Thyroid gland (tissue), 4 donors: ENCODE data around the gene ITM2C. TPM values are rescaled to one million over a fixed set of nuclear protein-coding genes. Genes with fewer than 3 reads are reported as not detected.

ENCODE experiments used
- DNase-seq, 2 donors: peaks; one replicate each; pipeline ENCODE4 v3.0.0-alpha.2; 2019
- H3K27ac ChIP-seq, 3 donors: fragments of 200-600 bp; sonication (generic); 1 replicate in 2 of 3; 2 replicates in 1 of 3; pipeline ENCODE4 v1.5.1; 2016 to 2019; ENCODE audit warnings: mild to moderate bottlenecking in 1 of 3, moderate library complexity in 1 of 3
- H3K27me3 ChIP-seq: fragments of 200-600 bp; sonication (generic); one replicate; pipeline ENCODE4 v1.5.1; 2019
- H3K36me3 ChIP-seq, 2 donors: fragments of 200-600 bp; sonication (generic); one replicate each; pipeline ENCODE4 v1.5.1; 2016 to 2019
- H3K4me1 ChIP-seq, 2 donors: fragments of 200-600 bp; sonication (generic); one replicate each; pipeline ENCODE4 v1.5.1; 2017 to 2019
- H3K4me3 ChIP-seq, 3 donors: fragments of 200-600 bp; sonication (generic); replicated peaks in 1 of 3; 1 replicate in 2 of 3; 2 replicates in 1 of 3; pipeline ENCODE4 v1.5.1; 2016; ENCODE audit warnings: mild to moderate bottlenecking in 1 of 3
- H3K9me3 ChIP-seq: fragments of 200-600 bp; sonication (generic); one replicate; pipeline ENCODE4 v1.5.1; 2017
- POLR2A ChIP-seq, 2 donors: fragments of 450-650 bp; IDR thresholded peaks; one replicate each; pipeline ENCODE4 v1.6.1; 2017; ENCODE audit warnings: antibody characterized with exemption in 2 of 2, mild to moderate bottlenecking in 2 of 2, moderate library complexity in 1 of 2
- WGBS, 2 donors: methylation state at CpG; one replicate each; pipeline ENCODE4 v1.1.5; 2017; 5-methylcytosine and 5-hydroxymethylcytosine counted together
- intact Hi-C: fragments of 100-400 bp; cut with DNase I; formaldehyde crosslinking; loops from one replicate; pipeline ENCODE4 v1.15.1; 2023
- total RNA-seq, 4 donors: library from RNA; depleted of rRNA; stranded (reverse); fragments of >200 nt; gene quantifications; one replicate each; pipeline ENCODE4 v1.2.3, GENCODE V29; 2016
- TF ChIP-seq, protein P1 (sequence below), 6 experiments: fragments of 200-600 bp in 3 of 6; fragments of 450-650 bp in 3 of 6; sonication (generic) in 3 of 6; IDR thresholded peaks; one replicate each; pipeline ENCODE4 v1.5.1; 2016 to 2019; ENCODE audit warnings: antibody characterized with exemption in 6 of 6, mild to moderate bottlenecking in 2 of 6, inconsistent platforms in 1 of 6, moderate library complexity in 1 of 6

ITM2C gene
- total RNA-seq, 4 donors from 2014 or later: 29.2 to 54.0 (median 45.4) TPM

GRCh38 chr2:230847883-230848388 is 16.8 kb upstream of the ITM2C start:
- DNase-seq: peak; percentile 83 to 86
- no peak overlapping the region for H3K4me3 ChIP-seq
- no peak for TF ChIP-seq POLR2A (IDR thresholded peaks at IDR 0.05)
- TF ChIP-seq, protein P1, sequence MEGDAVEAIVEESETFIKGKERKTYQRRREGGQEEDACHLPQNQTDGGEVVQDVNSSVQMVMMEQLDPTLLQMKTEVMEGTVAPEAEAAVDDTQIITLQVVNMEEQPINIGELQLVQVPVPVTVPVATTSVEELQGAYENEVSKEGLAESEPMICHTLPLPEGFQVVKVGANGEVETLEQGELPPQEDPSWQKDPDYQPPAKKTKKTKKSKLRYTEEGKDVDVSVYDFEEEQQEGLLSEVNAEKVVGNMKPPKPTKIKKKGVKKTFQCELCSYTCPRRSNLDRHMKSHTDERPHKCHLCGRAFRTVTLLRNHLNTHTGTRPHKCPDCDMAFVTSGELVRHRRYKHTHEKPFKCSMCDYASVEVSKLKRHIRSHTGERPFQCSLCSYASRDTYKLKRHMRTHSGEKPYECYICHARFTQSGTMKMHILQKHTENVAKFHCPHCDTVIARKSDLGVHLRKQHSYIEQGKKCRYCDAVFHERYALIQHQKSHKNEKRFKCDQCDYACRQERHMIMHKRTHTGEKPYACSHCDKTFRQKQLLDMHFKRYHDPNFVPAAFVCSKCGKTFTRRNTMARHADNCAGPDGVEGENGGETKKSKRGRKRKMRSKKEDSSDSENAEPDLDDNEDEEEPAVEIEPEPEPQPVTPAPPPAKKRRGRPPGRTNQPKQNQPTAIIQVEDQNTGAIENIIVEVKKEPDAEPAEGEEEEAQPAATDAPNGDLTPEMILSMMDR (IDR thresholded peaks at IDR 0.05): peak; percentile 52 to 89 (median 68)
- no peaks in the 10 kb centered on the region for H3K27me3 ChIP-seq
- H3K9me3 ChIP-seq: no peaks in the 10 kb centered on the region
- intact Hi-C loops: loop anchor here (2.0 kb wide), 1 partner anchor 139 kb away; no protein-coding TSS in a partner anchor
- H3K4me1 ChIP-seq: peaks cover 4% of the 10 kb centered on the region in 2 donors
- 11% methylated on average over 20 to 26 of the region's 32 CpGs for WGBS, 2 donors
- no peak overlapping the region for H3K27ac ChIP-seq
- H3K36me3 ChIP-seq: no peaks in the 10 kb centered on the region

DNA sequence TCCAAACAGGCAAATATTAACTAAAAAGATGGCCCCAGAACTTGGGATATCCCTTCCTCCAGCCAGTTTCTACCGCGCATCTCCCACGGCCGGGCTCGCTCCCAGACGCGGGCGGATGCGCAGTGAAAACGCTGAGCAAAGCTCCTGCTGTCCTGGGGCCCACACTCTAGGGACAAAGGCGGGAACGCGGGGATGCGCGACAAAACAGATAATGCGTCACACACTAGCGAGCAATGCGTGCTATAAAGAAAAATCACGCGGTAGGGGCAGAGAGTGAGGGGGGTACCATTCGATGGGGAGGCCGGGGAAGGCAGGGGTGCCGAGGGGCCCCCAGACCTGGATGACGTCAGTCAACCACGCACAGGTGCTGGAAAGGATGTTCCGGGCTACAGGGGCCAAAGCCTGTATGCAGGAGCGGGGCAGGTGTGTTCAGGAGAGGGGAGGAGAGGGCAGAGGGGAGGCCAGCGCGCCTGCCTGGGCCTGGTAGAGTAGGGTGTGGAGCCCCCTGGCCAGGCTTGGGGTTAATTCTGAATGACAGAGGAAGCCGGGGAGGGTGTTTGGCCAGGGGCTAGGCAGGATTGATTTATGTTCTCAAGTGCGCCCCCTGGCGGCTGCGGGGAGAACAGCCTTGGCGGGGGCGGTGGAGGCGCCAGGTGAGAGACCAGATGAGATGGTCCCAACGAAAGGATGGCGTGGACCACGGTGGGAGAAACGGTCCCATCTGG is 14.9 kb upstream of the ITM2C start:
- intact Hi-C loops: loop anchor here (2.0 kb wide), 1 partner anchor 137 kb away; no protein-coding TSS in a partner anchor
- peaks cover 4% of the 10 kb centered on the region in 2 donors for H3K4me1 ChIP-seq
- no peaks in the 10 kb centered on the region for H3K9me3 ChIP-seq
- WGBS, 2 donors: 54 to 66% methylated on average over 40 of the region's 40 CpGs
- H3K36me3 ChIP-seq: no peaks in the 10 kb centered on the region
- no peak overlapping the region for H3K27ac ChIP-seq
- H3K4me3 ChIP-seq: no peak overlapping the region
- TF ChIP-seq, protein P1 (IDR thresholded peaks at IDR 0.05): peak; percentile 55 to 88 (median 62)
- TF ChIP-seq POLR2A (IDR thresholded peaks at IDR 0.05): no peak
- no peaks in the 10 kb centered on the region for H3K27me3 ChIP-seq
- peak; percentile 50 to 63 for DNase-seq

DNA sequence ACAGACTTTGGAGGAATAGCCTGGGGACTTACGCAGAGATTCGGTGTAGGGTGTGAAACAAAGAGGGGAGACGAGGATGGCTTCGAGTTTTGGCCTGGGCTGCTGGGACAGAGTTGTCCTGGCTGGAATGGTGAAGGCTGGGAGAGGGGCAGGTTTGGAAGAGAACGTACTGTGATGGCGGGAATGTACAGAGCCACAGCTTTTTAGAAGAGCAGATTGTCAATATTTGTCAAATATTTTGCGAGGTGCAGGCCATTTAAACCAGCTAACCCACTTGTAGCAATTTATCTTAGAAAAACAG is 14.4 kb upstream of the ITM2C start:
- TF ChIP-seq, protein P1 (IDR thresholded peaks at IDR 0.05): no peak
- TF ChIP-seq POLR2A (IDR thresholded peaks at IDR 0.05): no peak
- Histone ChIP-seq H3K9me3 (no peaks in the 10 kb centered on the region), H3K27ac (no peak overlapping the region), H3K4me3 (no peak overlapping the region), H3K36me3 (no peaks in the 10 kb centered on the region), H3K4me1 (peaks cover 4% of the 10 kb centered on the region in 2 donors), H3K27me3 (no peaks in the 10 kb centered on the region)
- intact Hi-C loops: no loop called here
- WGBS, 2 donors: 54 to 57% methylated on average over 7 of the region's 7 CpGs
- no peak for DNase-seq

DNA sequence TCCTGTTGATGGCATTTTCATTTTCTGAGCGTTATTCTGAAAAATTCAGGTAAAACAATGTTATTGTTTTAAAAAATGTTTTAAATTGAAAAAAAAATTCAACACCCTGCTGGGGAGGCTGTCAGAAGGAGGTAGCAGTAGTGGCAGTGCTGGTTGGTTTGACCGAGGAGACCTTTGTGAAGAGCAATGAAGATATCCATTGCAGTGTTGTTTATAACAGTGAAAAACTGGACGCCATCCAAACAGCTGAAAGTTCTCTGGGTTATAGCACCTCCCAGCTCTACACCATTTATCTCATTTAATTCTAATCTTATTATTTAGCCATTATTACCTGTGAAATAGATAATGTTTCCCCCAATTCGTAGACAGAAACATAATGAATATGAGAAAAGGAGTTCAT is 12.6 kb upstream of the ITM2C start:
- Histone ChIP-seq H3K27me3 (no peaks in the 10 kb centered on the region), H3K4me1 (peaks cover 4% of the 10 kb centered on the region in 2 donors), H3K27ac (no peak overlapping the region), H3K4me3 (no peak overlapping the region), H3K9me3 (no peaks in the 10 kb centered on the region), H3K36me3 (no peaks in the 10 kb centered on the region)
- no peak for DNase-seq
- TF ChIP-seq, protein P1 (IDR thresholded peaks at IDR 0.05): no peak
- no peak for TF ChIP-seq POLR2A (IDR thresholded peaks at IDR 0.05)
- 91 to 93% methylated on average over 4 of the region's 4 CpGs for WGBS, 2 donors
- intact Hi-C loops: no loop called here

- Histone ChIP-seq H3K36me3 (no peaks in the 10 kb centered on the region), H3K9me3 (no peaks in the 10 kb centered on the region), H3K27me3 (no peaks in the 10 kb centered on the region), H3K4me3 (no peak overlapping the region), H3K27ac (no peak overlapping the region), H3K4me1 (peaks cover 14 to 19% of the 10 kb centered on the region in 2 donors)
- no peak for DNase-seq
- TF ChIP-seq, protein P1 (IDR thresholded peaks at IDR 0.05): no peak
- TF ChIP-seq POLR2A (IDR thresholded peaks at IDR 0.05): no peak
- intact Hi-C loops: no loop called here
- 41 to 46% methylated on average over 10 to 13 of the region's 13 CpGs for WGBS, 2 donors
These were observed 3.0 kb upstream of the ITM2C start for GRCh38 chr2:230861552-230862255.
